GM12892 (cell line): ENCODE results near the gene MOK.

Experiments used
- DNase-seq: peaks from one replicate; pipeline ENCODE4 v3.0.0; 2011; ENCODE audit not compliant: insufficient read length
- FAIRE-seq: peaks from 2 replicates; lab custom pipeline; 2011; peaks lifted over from hg19 to GRCh38; lab: Jason Lieb, UNC
- POLR2A ChIP-seq: IDR thresholded peaks from 2 replicates; pipeline ENCODE4 v1.6.1; 2011; ENCODE audit warnings: low read depth, low read length, control low read depth
- POLR2AphosphoS5 ChIP-seq: IDR thresholded peaks from 2 replicates; pipeline ENCODE4 v1.6.1; 2011; ENCODE audit warnings: low read depth, low read length, control low read depth
- TAF1 ChIP-seq: IDR thresholded peaks from 2 replicates; pipeline ENCODE4 v1.6.1; 2011; ENCODE audit warnings: low read depth, mild to moderate bottlenecking, control low read depth, low read length, borderline replicate concordance

The MOK gene

GRCh38 chr14:102225936-102226335 is 79.0 kb downstream of the MOK start:
- FAIRE-seq (no peak), DNase-seq (no peak)
- TF ChIP-seq POLR2A, result no peak
- no peak for TF ChIP-seq TAF1
- TF ChIP-seq POLR2AphosphoS5, result no peak

GRCh38 chr14:102225386-102225785 is 79.6 kb downstream of the MOK start:
- no peak for FAIRE-seq
- DNase-seq, result no peak
- TF ChIP-seq POLR2A (no peak), POLR2AphosphoS5 (no peak), TAF1 (no peak)

- TF ChIP-seq POLR2AphosphoS5, result no peak
- TF ChIP-seq POLR2A, result no peak
- TF ChIP-seq TAF1, result no peak
- FAIRE-seq, result no peak
- no peak for DNase-seq
Observed at GRCh38 chr14:102223682-102224081, 81.3 kb downstream of the MOK start.

GRCh38 chr14:102222751-102223150 is 82.2 kb downstream of the MOK start:
- FAIRE-seq (no peak), DNase-seq (no peak)
- TF ChIP-seq POLR2A (no peak), TAF1 (no peak), POLR2AphosphoS5 (no peak)

GRCh38 chr14:102222009-102222575 is 82.9 kb downstream of the MOK start:
- no peak for DNase-seq
- TF ChIP-seq POLR2A, result no peak
- TF ChIP-seq TAF1, result no peak
- no peak for TF ChIP-seq POLR2AphosphoS5
- no peak for FAIRE-seq

GRCh38 chr14:102221026-102221425 is 83.9 kb downstream of the MOK start:
- no peak for FAIRE-seq
- DNase-seq, result no peak
- TF ChIP-seq POLR2AphosphoS5 (no peak), TAF1 (no peak), POLR2A (no peak)

GRCh38 chr14:102220031-102220430 is 84.9 kb downstream of the MOK start:
- TF ChIP-seq POLR2AphosphoS5 (no peak), TAF1 (no peak), POLR2A (no peak)
- DNase-seq, result peak; percentile 66

GRCh38 chr14:102219316-102219715 is 85.6 kb downstream of the MOK start:
- FAIRE-seq (no peak), DNase-seq (no peak)
- TF ChIP-seq POLR2AphosphoS5 (no peak), POLR2A (no peak), TAF1 (no peak)

More at GRCh38 chr14:102220031-102220430, 84.9 kb downstream of the MOK start:
- FAIRE-seq, result peak; percentile 81

- FAIRE-seq (no peak), DNase-seq (no peak)
- TF ChIP-seq TAF1 (no peak), POLR2AphosphoS5 (no peak), POLR2A (no peak)
Observed at GRCh38 chr14:102218688-102219087, 86.3 kb downstream of the MOK start.

GRCh38 chr14:102217987-102218421 is 87.0 kb downstream of the MOK start:
- FAIRE-seq, result no peak
- DNase-seq, result no peak
- TF ChIP-seq POLR2AphosphoS5 (no peak), TAF1 (no peak), POLR2A (no peak)

GRCh38 chr14:102217399-102217798 is 87.6 kb downstream of the MOK start:
- FAIRE-seq, result no peak
- no peak for DNase-seq
- TF ChIP-seq TAF1, result no peak
- no peak for TF ChIP-seq POLR2A
- TF ChIP-seq POLR2AphosphoS5, result no peak

- TF ChIP-seq TAF1 (no peak), POLR2AphosphoS5 (no peak), POLR2A (no peak)
- no peak for DNase-seq
- no peak for FAIRE-seq
Observed at GRCh38 chr14:102215576-102216250, 89.3 kb downstream of the MOK start.
